H1 (cell line): ENCODE data around the gene CWC27. TPM values are rescaled to one million over a fixed set of nuclear protein-coding genes. Genes with fewer than 3 reads are reported as not detected.

Experiments used
- CHD7 ChIP-seq: fragments of 300-600 bp; sonication (generic); IDR thresholded peaks from 2 replicates; pipeline ENCODE4 v1.7.1; 2012; ENCODE audit warnings: low read length, moderate library complexity, mild to moderate bottlenecking, inconsistent platforms; ENCODE audit not compliant: insufficient replicate concordance
- CTCF ChIP-seq, 3 experiments: IDR thresholded peaks; 1 replicate in 2 of 3; 2 replicates in 1 of 3; pipeline versions ENCODE4 v1.5.1 to v1.6.1; 2011; ENCODE audit warnings: low read length in 3 of 3, mild to moderate bottlenecking in 3 of 3, inconsistent platforms in 2 of 3, low read depth in 1 of 3, moderate library complexity in 1 of 3; ENCODE audit not compliant: insufficient read depth in 1 of 3; ENCODE audit errors: control extremely low read depth in 1 of 3
- RBBP5 ChIP-seq: IDR thresholded peaks from 2 replicates; pipeline ENCODE4 v1.7.1; 2012; ENCODE audit warnings: low read depth, mild to moderate bottlenecking, inconsistent platforms, low read length, moderate library complexity, borderline replicate concordance
- polyA plus RNA-seq, 7 experiments: library from polyadenylated mRNA; depleted of rRNA in 3 of 7; stranded (reverse) in 5 of 7; unstranded in 2 of 7; fragments of >200 nt in 5 of 7; fragments of 200-250 nt in 2 of 7; gene quantifications; 1 replicate in 5 of 7; 2 replicates in 1 of 7; 4 replicates in 1 of 7; pipeline versions ENCODE4 v1.2.1 to v1.2.3, GENCODE V29; 2011 to 2013; ENCODE audit warnings: missing spikeins in 2 of 7, mixed read lengths in 2 of 7
- total RNA-seq: library from RNA; stranded (reverse); fragmentation: NEBNext Ultra II Directional; extraction: Animal tissue kit (Norgen Biotek cat#: 25700); gene quantifications from 2 replicates; pipeline ENCODE4 v1.2.1, GENCODE V29; 2021

CWC27 gene
- total and polyA plus RNA-seq, 2 of the 8 experiments (the other 6 are each of a cell fraction or from before 2014, with no cell fraction given) = 24.9 to 43.4 TPM

GRCh38 chr5:65047225-65047624 is 278.5 kb downstream of the CWC27 start (continued):
- TF ChIP-seq CHD7 = no peak
- no peak for TF ChIP-seq RBBP5
- no peak for TF ChIP-seq CTCF (IDR thresholded peaks at IDR 0.05; ENCODE audit: control extremely low read depth in 1 of 3, insufficient read depth in 1 of 3, low read depth in 1 of 3, low read length in 3 of 3)
- TF ChIP-seq, all 59 proteins: peak for 0
